CD4-positive, alpha-beta T cell (primary cell): ENCODE measurements around the gene AK8. TPM values are rescaled to one million over a fixed set of nuclear protein-coding genes. Genes with fewer than 3 reads are reported as not detected.
A peak's percentile ranks its signal among the peaks of the same experiment; 100 is the strongest.

ENCODE experiments used
- ATAC-seq: fragments of 200-7000 bp; cut with Tn5 transposase; one replicate; pipeline ENCODE4 v1.10.0; 2022; ENCODE audit warnings: mild to moderate bottlenecking; ENCODE audit not compliant: poor library complexity
- CTCF ChIA-PET: fragments of 350-600 bp; sonication (Branson Sonifier 250); formaldehyde crosslinking; loops from one replicate; lab custom pipeline; 2021; ENCODE audit warnings: antibody characterized with exemption, inconsistent platforms; lab: Charles Lee
- POLR2A ChIA-PET: fragments of 350-600 bp; sonication (Branson Sonifier 250); formaldehyde crosslinking; loops from one replicate; lab custom pipeline; 2021; ENCODE audit warnings: antibody characterized with exemption, inconsistent platforms; lab: Charles Lee
- DNase-seq, 14 experiments: peaks; one replicate each; pipeline ENCODE4 v3.0.0-alpha.2; 2013 to 2020; ENCODE audit warnings: mixed read lengths in 2 of 14
- H3K27ac ChIP-seq, 2 donors: one replicate each; pipeline versions ENCODE4 v1.5.1 to v1.7.0; 2013; ENCODE audit warnings: low read length in 2 of 2, low read depth in 1 of 2, mild to moderate bottlenecking in 1 of 2
- H3K27me3 ChIP-seq, 2 experiments: 1 replicate in 1 of 2; 2 replicates in 1 of 2; pipeline versions ENCODE4 v1.6.1 to v1.7.0; 2013; ENCODE audit warnings: low read length in 2 of 2, control low read depth in 1 of 2, mild to moderate bottlenecking in 1 of 2, moderate library complexity in 1 of 2; ENCODE audit not compliant: insufficient read depth in 2 of 2, control insufficient read depth in 1 of 2
- H3K36me3 ChIP-seq: one replicate; pipeline ENCODE4 v1.6.1; 2013; ENCODE audit warnings: low read length, control low read depth; ENCODE audit not compliant: insufficient read depth
- H3K4me1 ChIP-seq: one replicate; pipeline ENCODE4 v1.6.1; 2013; ENCODE audit warnings: low read length, control low read depth; ENCODE audit not compliant: insufficient read depth
- H3K4me3 ChIP-seq: one replicate; pipeline ENCODE4 v1.5.1; 2013; ENCODE audit warnings: mild to moderate bottlenecking, low read length, moderate library complexity
- H3K9me3 ChIP-seq, 2 experiments: 1 replicate in 1 of 2; 2 replicates in 1 of 2; pipeline versions ENCODE4 v1.6.1 to v1.7.0; 2013; ENCODE audit warnings: low read length in 2 of 2, mild to moderate bottlenecking in 2 of 2, control low read depth in 1 of 2, moderate library complexity in 1 of 2; ENCODE audit not compliant: control insufficient read depth in 1 of 2, insufficient read depth in 1 of 2
- H3K27ac Mint-ChIP-seq: one replicate; pipeline ENCODE4 v1.8.0; 2020; ENCODE audit warnings: mixed read lengths
- H3K27me3 Mint-ChIP-seq: one replicate; pipeline ENCODE4 v1.8.0; 2021; ENCODE audit warnings: mixed read lengths
- H3K36me3 Mint-ChIP-seq: one replicate; pipeline ENCODE4 v1.8.0; 2021; ENCODE audit warnings: low read depth, mixed read lengths
- H3K4me1 Mint-ChIP-seq: one replicate; pipeline ENCODE4 v1.8.0; 2021; ENCODE audit warnings: low read depth, mixed read lengths
- H3K4me3 Mint-ChIP-seq: one replicate; pipeline ENCODE4 v1.8.0; 2020; ENCODE audit warnings: mild to moderate bottlenecking, mixed read lengths
- H3K9me3 Mint-ChIP-seq: one replicate; pipeline ENCODE4 v1.8.0; 2020; ENCODE audit warnings: mixed read lengths
- CTCF ChIP-seq: fragments of 200-600 bp; IDR thresholded peaks from one replicate; pipeline ENCODE4 v1.8.0; 2022; ENCODE audit warnings: antibody characterized with exemption, mild to moderate bottlenecking
- intact Hi-C, 2 experiments: fragments of 100-400 bp; cut with DNase I in 1 of 2; cut with micrococcal nuclease in 1 of 2; formaldehyde crosslinking; loops; one replicate each; pipeline versions ENCODE4 v1.15.1 to v1.9.0; 2023 to 2025; cut with DNase I, micrococcal nuclease
- total RNA-seq, 174 experiments: library from RNA in 2 of 174; stranded (reverse) in 2 of 174; gene quantifications; one replicate each; pipeline ENCODE4 v1.2.3 and lab custom pipeline; 2021 to 2026

Gene AK8
- total RNA-seq, 2 experiments from 2014 or later, result not detected

- Mint-ChIP-seq H3K36me3 (peaks cover 5% of the 10 kb centered on the region), H3K27me3 (no peaks in the 10 kb centered on the region), H3K27ac (peak overlapping the region; percentile 90), H3K4me3 (peak overlapping the region; percentile 93), H3K4me1 (peaks cover 13% of the 10 kb centered on the region), H3K9me3 (no peaks in the 10 kb centered on the region)
- no peak overlapping the region for H3K4me3 ChIP-seq
- TF ChIP-seq CTCF, result no peak
- no peaks in the 10 kb centered on the region for H3K9me3 ChIP-seq
- peaks cover 20% of the 10 kb centered on the region for H3K4me1 ChIP-seq
- ChIA-PET CTCF (interaction anchor here (0.8 to 1.8 kb wide), 2 partner anchors 22 to 800 kb away, joined by 3 to 7 read pairs; partner anchors contain the start of gene MED27), POLR2A (interaction anchor here (1.4 kb wide), 1 partner anchor 29 kb away, joined by 3 read pairs; no protein-coding TSS in a partner anchor)
- no peaks in the 10 kb centered on the region for H3K36me3 ChIP-seq
- intact Hi-C loops, result loop anchor here in 1 of 2 experiments (2.0 to 5.0 kb wide), 3 partner anchors 65 to 209 kb away; partner anchors contain the start of genes GTF3C4, GTF3C5 and TSC1
- DNase-seq (peak in 1 of 14 experiments; percentile 13), ATAC-seq (no peak)
- H3K27me3 ChIP-seq, result no peaks in the 10 kb centered on the region
- no peak overlapping the region for H3K27ac ChIP-seq
Measured at GRCh38 chr9:132879457-132880323, 1.6 kb upstream of the AK8 start.

GRCh38 chr9:132878695-132879456 is 792 bp upstream of the AK8 start, which contains the start of gene SPACA9:
Gene SPACA9, plus strand, starts transcription at chr9:132878898. Its CDS starts 5,050 bp downstream, at chr9:132883948.
- H3K4me1 Mint-ChIP-seq, result peaks cover 13% of the 10 kb centered on the region
- H3K4me3 Mint-ChIP-seq, result peak within 1 kb of the TSS; percentile 93
- peak; percentile 28 for ATAC-seq
- H3K9me3 Mint-ChIP-seq, result no peaks in the 10 kb centered on the region
- Histone ChIP-seq H3K4me3 (peak within 1 kb of the TSS; percentile 98), H3K27ac (peak within 1 kb of the TSS in 1 of 2 donors; percentile 44), H3K36me3 (no peaks in the 10 kb centered on the region), H3K27me3 (no peaks in the 10 kb centered on the region), H3K4me1 (peaks cover 20% of the 10 kb centered on the region), H3K9me3 (no peaks in the 10 kb centered on the region)
- H3K27me3 Mint-ChIP-seq, result no peaks in the 10 kb centered on the region
- DNase-seq, result peak in 8 of 14 experiments; percentile 5 to 57 (median 26)
- ChIA-PET CTCF (interaction anchor here (0.8 to 1.8 kb wide), 2 partner anchors 23 to 799 kb away, joined by 3 to 7 read pairs; partner anchors contain the start of gene MED27), POLR2A (interaction anchor here (0.6 to 1.4 kb wide), 2 partner anchors 23 to 30 kb away, joined by 3 read pairs; no protein-coding TSS in a partner anchor)
- H3K27ac Mint-ChIP-seq, result peak within 1 kb of the TSS; percentile 90
- peaks cover 5% of the 10 kb centered on the region for H3K36me3 Mint-ChIP-seq
- intact Hi-C loops, result loop anchor here in 1 of 2 experiments (1.0 to 5.0 kb wide), 4 partner anchors 66 to 800 kb away; partner anchors contain the start of genes GTF3C4, GTF3C5, MED27 and TSC1
- no peak for TF ChIP-seq CTCF

GRCh38 chr9:132877458-132877823 is 643 bp downstream of the AK8 start:
- H3K36me3 Mint-ChIP-seq, result peaks cover 5% of the 10 kb centered on the region
- H3K27me3 ChIP-seq, result no peaks in the 10 kb centered on the region
- H3K36me3 ChIP-seq, result no peaks in the 10 kb centered on the region
- no peaks in the 10 kb centered on the region for H3K27me3 Mint-ChIP-seq
- peak overlapping the region; percentile 84 for H3K4me3 Mint-ChIP-seq
- H3K4me3 ChIP-seq, result peak overlapping the region; percentile 98
- H3K27ac Mint-ChIP-seq, result peak overlapping the region; percentile 53
- no peak for TF ChIP-seq CTCF
- ATAC-seq (no peak), DNase-seq (no peak)
- no peaks in the 10 kb centered on the region for H3K9me3 Mint-ChIP-seq
- H3K27ac ChIP-seq, result no peak overlapping the region
- peaks cover 13% of the 10 kb centered on the region for H3K4me1 Mint-ChIP-seq
- intact Hi-C loops, result loop anchor here in 1 of 2 experiments (5.0 kb wide), 1 partner anchor 155 kb away; the partner anchor contains the start of gene GTF3C5
- POLR2A ChIA-PET, result interaction anchor here (1.2 to 1.4 kb wide), 2 partner anchors 28 to 207 kb away, joined by 3 to 6 read pairs; partner anchors contain the start of genes DDX31 and GTF3C4
- no peaks in the 10 kb centered on the region for H3K9me3 ChIP-seq
- peaks cover 26% of the 10 kb centered on the region for H3K4me1 ChIP-seq
- CTCF ChIA-PET, result interaction anchor here (0.7 to 1.1 kb wide), 2 partner anchors 24 to 144 kb away, joined by 3 read pairs; no protein-coding TSS in a partner anchor
